ENCODE data around the gene BLVRA.

Gene BLVRA

DNA sequence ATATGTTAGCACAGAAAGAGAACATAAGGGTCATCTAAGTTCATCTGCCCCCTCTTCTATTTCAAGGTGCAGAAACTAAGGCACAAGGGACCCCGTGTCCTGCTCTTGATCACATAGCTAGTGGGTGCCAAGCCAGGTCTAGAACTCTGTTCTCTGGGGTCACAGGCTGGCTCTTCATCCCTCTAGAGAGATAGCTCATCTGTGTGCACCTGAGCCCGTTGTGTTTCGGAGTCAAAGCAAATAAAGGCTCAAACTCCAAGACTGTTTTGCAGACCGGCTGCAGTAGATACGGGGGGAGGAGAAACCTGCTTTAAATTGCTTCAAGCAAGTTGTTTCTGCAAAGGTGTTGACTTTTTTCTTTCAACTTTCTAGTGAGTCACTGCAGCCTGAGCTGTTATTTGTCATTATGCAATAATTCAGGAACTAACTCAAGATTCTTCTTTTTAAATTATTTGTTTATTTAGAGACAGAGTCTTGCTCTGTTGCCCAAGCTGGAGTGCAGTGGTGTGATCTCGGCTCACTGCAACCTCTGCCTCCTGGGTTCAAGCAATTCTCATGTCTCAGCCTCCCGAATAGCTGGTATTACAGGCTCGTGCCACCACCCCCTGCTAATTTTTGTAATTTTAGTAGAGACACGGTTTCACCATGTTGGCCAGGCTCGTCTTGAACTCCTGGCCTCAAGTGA, 6.5 kb downstream of the BLVRA start:
- TF ChIP-seq CTCF (IDR thresholded peaks at IDR 0.05): no peak
- DNase-seq (ENCODE audit: low spot score): no peak
- no peak overlapping the region for H3K27ac ChIP-seq
- no peak overlapping the region for H3K4me3 ChIP-seq

GRCh38 chr7:43766564-43766963, 8.1 kb downstream of the BLVRA start:
- Histone ChIP-seq H3K27ac (no peak overlapping the region), H3K4me3 (no peak overlapping the region)
- no peak for DNase-seq (ENCODE audit: low spot score)
- TF ChIP-seq CTCF (IDR thresholded peaks at IDR 0.05): no peak

DNA sequence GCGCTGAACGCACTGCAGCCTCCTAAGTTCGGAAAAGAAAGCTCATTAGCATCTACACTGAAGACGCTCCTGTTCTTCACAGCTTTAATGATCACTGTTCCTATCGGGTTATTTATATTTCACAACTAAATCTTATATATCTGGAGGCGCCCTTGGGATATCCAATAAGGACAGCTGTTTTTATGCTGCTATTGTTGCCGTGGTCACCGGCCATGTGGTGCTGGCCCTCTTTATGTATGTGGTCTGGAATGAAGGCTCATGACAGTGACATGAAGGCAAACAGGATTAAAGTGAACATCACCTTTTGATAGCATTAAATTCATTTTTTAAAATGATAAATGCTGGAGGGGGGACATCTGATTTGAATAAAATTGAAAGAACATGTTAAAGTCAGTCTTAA, 8.8 kb downstream of the BLVRA start:
- no peak for TF ChIP-seq CTCF (IDR thresholded peaks at IDR 0.05)
- Histone ChIP-seq H3K27ac (no peak overlapping the region), H3K4me3 (no peak overlapping the region)
- DNase-seq (ENCODE audit: low spot score): no peak

GRCh38 chr7:43768201-43768886, 9.9 kb downstream of the BLVRA start:
- DNase-seq (ENCODE audit: low spot score): no peak
- TF ChIP-seq CTCF (IDR thresholded peaks at IDR 0.05): no peak
- Histone ChIP-seq H3K4me3 (no peak overlapping the region), H3K27ac (no peak overlapping the region)

DNA sequence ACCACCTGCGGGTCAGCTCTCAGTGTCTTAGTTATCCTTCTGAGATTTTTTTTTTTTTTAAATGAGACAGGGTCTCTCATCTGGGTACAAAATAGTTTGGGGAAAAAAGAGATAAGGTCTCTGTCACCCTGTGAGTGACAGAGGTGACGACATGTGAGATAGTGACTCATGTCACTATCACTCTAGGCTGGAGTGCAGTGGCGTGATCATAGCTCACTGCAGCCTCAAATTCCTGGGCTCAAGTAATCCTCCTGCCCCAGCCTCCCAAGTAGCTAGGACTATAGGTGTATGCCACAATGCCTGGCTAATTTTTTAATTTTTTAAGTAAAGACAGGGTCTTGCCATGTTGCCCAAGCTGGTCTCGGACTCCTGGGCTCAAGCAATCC, 10.4 kb downstream of the BLVRA start:
- Histone ChIP-seq H3K27ac (no peak overlapping the region), H3K4me3 (no peak overlapping the region)
- no peak for DNase-seq (ENCODE audit: low spot score)
- TF ChIP-seq CTCF (IDR thresholded peaks at IDR 0.05): no peak

DNA sequence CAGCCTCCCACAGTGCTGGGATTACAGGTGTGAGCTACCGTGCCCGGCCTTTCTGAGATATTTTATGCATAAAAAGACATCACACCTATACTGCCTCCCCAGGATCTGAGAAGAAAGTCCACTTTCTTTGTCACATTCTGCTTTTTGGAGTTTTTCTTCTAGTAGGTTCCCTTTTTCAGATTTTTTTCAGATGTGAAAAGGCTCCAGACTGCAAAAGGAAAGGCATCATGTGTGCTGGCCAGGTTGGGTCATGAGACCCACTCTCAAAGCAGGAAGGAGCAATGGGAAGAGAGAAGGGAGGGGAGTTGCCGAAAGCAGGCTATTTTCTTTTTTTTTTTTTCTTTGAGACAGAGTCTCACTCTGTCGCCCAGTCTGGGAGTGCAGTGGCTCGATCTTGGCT, 10.8 kb downstream of the BLVRA start:
- TF ChIP-seq CTCF (IDR thresholded peaks at IDR 0.05): no peak
- Histone ChIP-seq H3K27ac (no peak overlapping the region), H3K4me3 (no peak overlapping the region)
- no peak for DNase-seq (ENCODE audit: low spot score)

Data from coronary artery (tissue), 2 donors.